Effector CD8-positive, alpha-beta T cell (primary cell): ENCODE measurements around the gene LSP1.

Experiments
- DNase-seq: peaks from one replicate; lab custom pipeline; 2025; lab: John Stamatoyannopoulos, UW

The LSP1 gene

DNA sequence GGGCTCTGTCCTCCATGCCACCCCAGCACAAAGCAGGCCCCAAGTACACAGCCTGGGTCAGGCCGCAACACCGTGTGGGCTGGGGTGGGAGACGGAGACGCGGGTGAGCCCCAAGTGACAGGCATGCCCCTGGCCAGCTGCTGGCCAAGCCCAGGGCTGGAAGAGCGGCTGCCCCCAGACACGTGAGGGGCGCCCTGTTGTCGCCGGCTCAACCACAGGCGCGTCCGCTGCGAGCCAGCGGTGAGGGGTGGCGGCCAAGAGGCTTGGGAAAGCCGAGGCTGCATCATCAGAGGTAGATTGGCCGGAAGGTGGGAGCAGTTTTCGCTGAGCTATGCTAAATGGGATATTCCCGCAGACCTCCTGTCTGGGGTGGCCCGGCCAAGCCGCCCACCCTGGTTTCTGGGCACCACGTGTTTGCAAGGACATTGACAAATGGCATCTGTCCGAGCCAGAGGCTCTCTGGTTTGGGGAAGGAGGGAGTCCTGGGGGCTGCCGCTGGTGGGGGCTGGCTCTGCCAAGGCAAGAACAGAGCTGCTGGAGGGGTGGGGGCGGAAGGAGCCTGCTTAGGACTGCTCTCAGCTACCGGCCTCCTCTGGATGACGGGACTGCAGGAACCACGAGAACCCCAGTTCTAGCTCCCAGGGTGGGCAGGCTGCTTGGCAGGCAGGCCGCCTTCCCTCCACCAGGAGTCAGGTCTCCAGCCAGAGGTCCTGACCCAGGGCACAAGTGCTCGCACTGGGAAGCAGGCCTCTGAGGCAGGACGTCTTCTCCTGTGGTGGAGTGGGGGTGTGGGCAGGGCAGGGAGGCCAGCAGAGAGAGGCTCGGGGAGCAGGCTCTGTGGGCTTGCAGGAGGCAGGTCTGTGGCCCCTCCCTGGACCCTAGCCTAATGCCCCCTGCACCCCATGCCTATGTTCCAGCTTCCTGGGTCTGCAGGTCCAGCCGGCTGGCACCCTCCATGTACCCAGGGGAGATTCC is 38.3 kb downstream of the LSP1 start:
- no peak for DNase-seq

DNA sequence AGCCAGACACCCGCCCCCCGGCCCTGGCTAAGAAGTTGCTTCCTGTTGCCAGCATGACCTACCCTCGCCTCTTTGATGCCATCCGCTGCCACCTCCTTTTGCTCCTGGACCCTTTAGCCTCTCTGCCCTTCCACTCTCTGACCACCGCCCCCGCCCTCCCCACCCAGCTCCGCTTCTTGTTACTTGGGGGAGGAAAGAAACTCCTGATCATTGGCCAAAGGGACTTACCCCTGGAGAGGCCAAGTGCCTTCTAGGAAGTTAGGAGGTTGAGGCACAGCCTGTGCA is 38.9 kb downstream of the LSP1 start, which contains the start of gene PRR33:
TSS of gene PRR33 (minus strand) at position 65 of the 285 bp plus-strand sequence. CDS start 1,311 bp downstream, outside the sequence.
- DNase-seq = no peak

DNA sequence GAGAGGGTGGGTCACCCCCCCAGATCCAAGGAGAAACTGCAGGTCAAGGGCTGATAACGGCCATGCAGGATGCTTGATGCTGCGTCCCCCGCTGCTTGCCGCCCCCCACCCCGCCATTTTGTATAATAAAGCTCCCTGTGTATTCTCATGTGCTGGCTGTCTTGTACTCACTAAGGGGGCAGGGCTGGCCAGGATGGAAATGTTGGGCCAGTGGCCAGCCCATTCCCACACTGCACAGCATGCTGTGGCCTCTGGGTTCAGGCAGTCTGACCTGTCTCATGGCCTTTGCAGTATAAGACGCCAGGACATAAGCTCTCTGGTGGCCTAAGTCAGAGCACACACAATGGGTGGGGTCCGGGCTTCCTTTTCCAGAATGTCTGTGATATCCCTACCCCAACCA is 39.2 kb downstream of the LSP1 start:
- no peak for DNase-seq

GRCh38 chr11:1892558-1892957 is 39.7 kb downstream of the LSP1 start:
- no peak for DNase-seq

DNA sequence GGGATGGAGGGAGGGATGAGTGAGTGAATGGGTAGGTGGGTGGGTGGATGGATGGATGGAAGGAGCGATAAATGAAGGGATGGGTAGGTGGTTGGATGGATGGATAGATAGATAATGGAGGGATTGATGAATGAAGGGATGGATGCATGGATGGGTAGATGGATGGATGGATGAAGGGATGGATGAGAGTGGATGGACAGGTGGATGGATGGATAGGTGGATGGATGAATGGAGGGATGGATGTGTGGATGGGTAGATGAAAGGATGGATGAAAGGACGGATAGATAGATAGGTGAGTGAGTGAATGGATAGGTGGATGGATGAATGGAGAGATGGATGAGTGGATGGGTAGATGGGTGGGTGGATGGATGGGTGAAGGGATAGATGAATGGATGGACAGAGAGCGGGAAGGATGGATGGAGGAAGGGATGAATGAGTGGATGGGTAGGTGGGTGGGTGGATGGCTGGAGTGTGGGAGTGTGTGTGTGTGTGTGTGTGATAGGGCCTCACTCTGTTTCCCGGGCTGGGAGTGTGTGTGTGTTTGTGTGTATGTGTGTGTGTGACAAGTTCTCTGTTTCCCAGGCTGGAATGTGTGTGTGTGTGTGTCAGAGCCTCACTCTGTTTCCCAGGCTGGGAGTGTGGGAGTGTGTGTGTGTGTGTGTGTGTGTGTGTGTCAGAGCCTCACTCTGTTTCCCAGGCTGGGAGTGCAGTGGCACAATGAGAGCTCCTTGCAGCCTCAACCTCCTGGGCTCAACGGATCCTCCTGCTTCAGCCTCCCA is 40.9 kb downstream of the LSP1 start:
- DNase-seq = no peak

DNA sequence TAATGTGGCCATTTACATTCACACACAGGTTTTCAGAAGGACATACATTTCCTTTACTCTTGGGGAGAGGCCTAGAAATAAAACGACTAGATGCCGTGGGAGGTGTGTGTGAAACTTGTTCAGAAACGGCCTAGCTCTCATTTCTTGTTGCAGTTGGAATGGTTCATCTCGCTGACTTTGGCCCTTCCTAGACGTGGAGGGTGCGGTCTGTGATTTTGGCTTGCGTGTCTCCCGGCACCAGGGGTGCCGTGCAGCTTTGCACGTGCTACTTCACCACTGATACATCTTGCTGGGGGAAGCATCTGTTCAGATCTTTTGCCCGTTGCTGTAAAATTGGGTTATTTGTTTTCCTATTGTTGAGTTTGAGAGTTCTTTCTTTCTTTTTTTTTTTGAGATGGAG is 41.9 kb downstream of the LSP1 start:
- DNase-seq = no peak

DNA sequence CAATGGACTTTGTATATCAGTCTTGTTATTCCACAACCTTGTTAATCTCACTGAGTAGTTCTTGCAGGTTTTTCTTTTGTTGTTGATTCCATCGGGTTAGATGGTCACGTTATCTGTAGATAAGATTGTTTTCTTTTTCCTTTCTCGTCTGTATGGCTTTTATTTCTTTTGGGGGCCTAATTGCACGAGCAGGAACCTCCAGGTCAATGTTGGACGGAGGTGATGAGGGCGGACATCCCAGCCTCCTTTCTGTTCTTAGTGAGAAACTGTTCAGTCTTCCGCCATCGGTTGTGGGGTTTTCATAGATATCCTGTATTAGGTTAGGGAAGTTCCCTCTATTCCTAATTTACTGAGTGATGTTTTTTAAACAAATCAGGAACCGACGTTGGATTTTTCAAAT is 43.6 kb downstream of the LSP1 start:
- no peak for DNase-seq

- DNase-seq = no peak
Observed at GRCh38 chr11:1896923-1897322, 44.0 kb downstream of the LSP1 start.

DNA sequence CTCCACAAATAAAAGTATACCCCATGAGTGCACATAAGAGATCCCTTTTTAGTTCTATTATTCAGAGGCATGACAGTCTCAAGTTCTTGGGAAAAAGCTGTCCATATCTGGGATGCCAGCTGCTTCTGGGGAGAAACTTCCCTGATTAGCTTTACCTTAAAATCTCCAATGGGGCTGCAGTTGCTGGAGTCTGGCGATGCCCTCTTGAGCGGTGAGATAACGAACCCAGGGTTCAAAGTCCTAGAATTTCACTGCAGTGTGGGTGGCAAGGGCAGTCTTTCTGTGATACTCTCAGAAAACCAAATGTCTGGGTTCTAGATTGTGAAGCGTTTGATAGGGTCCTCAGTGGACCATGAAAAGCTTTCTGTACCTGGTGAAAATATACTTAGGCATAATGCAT is 46.2 kb downstream of the LSP1 start:
- no peak for DNase-seq

DNA sequence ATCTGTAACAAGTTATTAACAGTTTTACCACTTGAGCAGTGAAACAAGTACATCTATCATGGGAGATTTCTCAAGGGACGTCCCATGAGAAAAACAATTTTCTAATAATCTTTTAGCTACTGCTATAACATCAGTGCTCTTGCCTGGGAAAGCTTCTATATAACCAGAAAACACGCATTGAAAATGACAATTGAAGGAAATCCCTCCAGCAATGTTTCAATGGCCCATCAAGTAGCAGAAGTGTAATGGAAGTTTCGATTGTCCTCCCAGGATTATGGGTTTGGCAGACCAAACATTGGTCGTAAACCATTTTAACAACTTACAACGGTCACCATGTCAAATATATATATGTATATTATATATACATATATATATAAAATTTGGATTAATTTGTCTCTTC is 46.8 kb downstream of the LSP1 start:
- DNase-seq = no peak

DNA sequence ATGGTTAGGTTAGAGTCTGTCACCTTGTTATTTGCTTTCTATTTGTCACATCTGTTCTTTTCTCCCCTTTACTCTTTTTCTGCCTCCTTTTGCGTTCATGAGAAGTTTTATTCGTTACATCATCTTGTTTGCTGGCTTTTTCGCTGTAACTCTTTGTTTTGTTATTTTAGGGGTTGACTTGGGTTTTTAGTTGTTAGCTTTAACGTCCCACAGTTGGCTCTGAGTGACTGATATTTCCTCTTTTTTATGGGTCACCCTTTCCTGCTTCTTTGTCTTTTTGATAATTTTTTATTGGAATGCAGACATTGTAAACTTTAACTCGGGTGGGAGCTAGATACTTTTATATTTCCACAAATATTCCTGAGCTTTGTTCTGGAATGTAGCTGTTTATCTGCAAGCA is 53.3 kb downstream of the LSP1 start:
- DNase-seq = no peak

GRCh38 chr11:1906611-1907423 is 53.9 kb downstream of the LSP1 start:
- no peak for DNase-seq

DNA sequence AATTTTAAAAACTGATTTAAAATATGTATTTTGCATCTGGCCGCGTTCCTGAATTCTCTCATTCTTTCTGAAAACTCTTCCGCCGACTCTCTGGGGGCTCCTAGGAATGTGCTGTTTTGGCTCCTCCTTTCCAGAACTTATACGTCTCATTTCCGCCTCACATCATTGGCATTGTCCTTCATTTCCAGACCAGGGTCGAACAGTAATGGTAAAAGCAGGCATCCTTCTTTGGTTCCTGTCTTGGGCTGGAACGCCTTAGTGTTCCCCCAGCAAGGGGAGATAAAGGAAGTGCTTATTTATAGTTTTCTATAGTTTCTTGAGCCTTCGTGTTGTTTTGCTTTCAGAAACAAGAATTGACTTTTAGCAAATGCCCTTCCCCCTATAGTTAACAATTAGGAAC is 55.7 kb downstream of the LSP1 start:
- no peak for DNase-seq

DNA sequence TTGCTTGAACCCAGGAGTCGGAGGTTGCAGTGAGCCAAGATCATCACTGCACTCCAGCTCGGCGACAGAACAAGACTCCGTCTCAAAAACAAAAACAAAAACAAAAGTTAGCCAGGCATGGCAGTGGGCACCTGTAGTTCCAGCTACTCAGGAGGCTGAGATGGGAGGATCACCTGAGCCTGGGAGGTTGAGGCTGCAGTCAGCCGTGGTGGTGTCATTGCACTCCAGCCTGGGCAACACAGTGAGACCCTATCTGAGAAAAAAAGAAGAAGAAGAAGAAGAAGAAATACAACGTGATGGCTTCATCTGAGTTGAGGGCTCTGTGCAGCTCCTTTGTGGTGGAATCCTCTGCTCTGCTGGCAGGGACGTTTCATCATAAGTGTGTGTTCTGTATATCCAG is 56.6 kb downstream of the LSP1 start:
- no peak for DNase-seq

DNA sequence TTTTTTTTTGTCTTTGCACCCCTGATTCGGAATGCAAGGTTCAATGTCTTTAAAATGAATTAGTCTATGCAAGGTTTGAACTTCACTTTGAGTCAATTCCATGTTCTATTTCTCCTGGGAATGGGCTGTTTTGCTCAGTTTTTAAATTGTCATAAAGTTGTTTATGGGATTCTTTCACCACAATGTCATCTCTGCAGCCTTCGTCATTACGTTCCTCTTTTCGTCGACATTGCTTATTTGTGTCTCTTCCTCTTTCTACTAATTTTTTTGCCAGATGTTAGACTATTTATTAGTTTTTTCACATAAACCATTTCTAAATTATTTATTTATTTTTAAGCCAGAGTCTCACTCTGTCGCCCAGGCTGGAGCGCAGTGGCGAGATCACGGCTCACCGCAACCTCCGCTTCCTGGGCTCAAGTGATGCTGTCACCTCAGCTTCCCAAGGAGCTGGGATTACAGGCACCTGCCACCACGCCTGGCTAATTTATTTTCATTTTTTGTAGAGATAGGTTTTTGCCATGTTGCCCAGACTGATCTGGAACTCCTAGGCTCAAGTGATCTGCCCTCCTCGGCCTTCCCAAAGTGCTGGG is 59.5 kb downstream of the LSP1 start:
- no peak for DNase-seq

GRCh38 chr11:1913271-1914060 is 60.6 kb downstream of the LSP1 start:
- DNase-seq = no peak

DNA sequence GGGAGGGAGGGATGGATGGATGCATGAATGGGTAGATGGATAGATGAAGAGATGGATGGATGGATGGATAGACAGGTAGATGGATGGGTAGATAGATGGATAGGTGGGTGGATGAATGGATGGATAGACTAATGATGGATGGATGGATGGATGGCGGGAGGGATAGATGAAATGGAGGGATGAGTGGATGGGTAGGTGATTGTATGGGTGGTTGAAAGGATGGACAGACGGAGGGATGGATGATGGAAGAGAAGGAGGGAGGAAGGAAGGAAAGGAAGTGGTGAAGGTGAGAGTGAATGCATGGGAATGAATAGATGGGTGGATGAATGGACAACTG is 62.9 kb downstream of the LSP1 start:
- DNase-seq = no peak

- DNase-seq = no peak
Observed at GRCh38 chr11:1916132-1916985, 63.5 kb downstream of the LSP1 start.

GRCh38 chr11:1916986-1917522 is 64.2 kb downstream of the LSP1 start:
- no peak for DNase-seq
